Adrenal gland (tissue), 12 donors: ENCODE measurements around the gene ACVRL1. TPM values are rescaled to one million over a fixed set of nuclear protein-coding genes. Genes with fewer than 3 reads are reported as not detected.

Source experiments
- DNase-seq, 7 donors: peaks; one replicate each; pipeline ENCODE4 v3.0.0-alpha.2; 2019 to 2020
- H3K27ac ChIP-seq, 5 donors: fragments of 200-600 bp; sonication (generic) in 4 of 5; 1 replicate in 3 of 5; 2 replicates in 2 of 5; pipeline versions ENCODE4 v1.5.1 to v1.8.0; 2016 to 2020; ENCODE audit warnings: mild to moderate bottlenecking in 1 of 5
- H3K27me3 ChIP-seq: fragments of 200-600 bp; 2 replicates; pipeline ENCODE4 v1.8.0; 2021
- H3K36me3 ChIP-seq, 2 donors: fragments of 200-600 bp; replicated peaks in 1 of 2; 1 replicate in 1 of 2; 2 replicates in 1 of 2; pipeline versions ENCODE4 v1.5.1 to v1.8.0; 2018 to 2022
- H3K4me1 ChIP-seq, 2 donors: fragments of 200-600 bp; replicated peaks in 1 of 2; 1 replicate in 1 of 2; 2 replicates in 1 of 2; pipeline versions ENCODE4 v1.5.1 to v1.8.0; 2018 to 2021
- H3K4me3 ChIP-seq, 4 donors: fragments of 200-600 bp; sonication (generic) in 3 of 4; one replicate each; pipeline ENCODE4 v1.5.1; 2016 to 2018
- H3K9me3 ChIP-seq, 3 donors: fragments of 200-600 bp; sonication (generic) in 1 of 3; replicated peaks in 1 of 3; 1 replicate in 2 of 3; 2 replicates in 1 of 3; pipeline versions ENCODE4 v1.5.1 to v1.8.0; 2016 to 2021
- POLR2A ChIP-seq, 2 donors: fragments of 450-650 bp; IDR thresholded peaks; one replicate each; pipeline ENCODE4 v1.6.1; 2017; ENCODE audit warnings: antibody characterized with exemption in 2 of 2, mild to moderate bottlenecking in 2 of 2, moderate library complexity in 1 of 2
- WGBS, 4 donors: extraction: QIAGEN DNeasy Blood & Tissue Kit in 2 of 4; methylation state at CpG; one replicate each; pipeline versions ENCODE4 v1.1.5 to v1.1.7; 2013 to 2017; 5-methylcytosine and 5-hydroxymethylcytosine counted together
- intact Hi-C, 2 donors: fragments of 100-400 bp; cut with DNase I; formaldehyde crosslinking; loops; one replicate each; pipeline versions ENCODE4 v1.14.1 to v1.15.0; 2022 to 2023
- polyA plus RNA-seq, 3 donors: library from polyadenylated mRNA; stranded (reverse); fragments of 200-250 nt in 2 of 3; fragments of 350-450 nt in 1 of 3; fragmentation: Illumina TruSeq in 1 of 3; extraction: RNeasy Lipid Tissue Mini Kit (QIAGEN cat#74804) in 1 of 3; gene quantifications; one replicate each; pipeline ENCODE4 v1.2.3, GENCODE V29; 2013 to 2014
- total RNA-seq, 9 donors: library from RNA; depleted of rRNA in 4 of 9; stranded (reverse); fragments of >200 nt in 4 of 9; fragments of 120-200 nt in 1 of 9; fragmentation: NEBNext Ultra II Directional in 1 of 9; extraction: Animal tissue kit (Norgen Biotek cat#: 25700) in 1 of 9; gene quantifications; one replicate each; pipeline versions ENCODE4 v1.1.0 to v1.2.4, GENCODE V29; 2013 to 2023
- TF ChIP-seq, protein P1 (sequence below), 6 experiments: fragments of 450-650 bp in 4 of 6; fragments of 200-600 bp in 2 of 6; sonication (generic) in 1 of 6; IDR thresholded peaks; 1 replicate in 5 of 6; 2 replicates in 1 of 6; pipeline versions ENCODE4 v1.5.1 to v1.8.0; 2016 to 2021; ENCODE audit warnings: antibody characterized with exemption in 6 of 6, mild to moderate bottlenecking in 2 of 6, moderate library complexity in 1 of 6
- donor health status: healthy with polysubstance abuse.
- donor health status: Bipolar disorder and iron deficiency.
- donor health status: DM: yes; HTN: yes; CAD: no.
- donor health status: DM: no; HTN: no; CAD: no.
- donor health status: DM: no; HTN: no; CAD: no.
- donor health status: DM: yes; HTN: yes; CAD: no.

ACVRL1 gene
- total and polyA plus RNA-seq, 12 donors = 7.8 to 117 (median 43.7) TPM

DNA sequence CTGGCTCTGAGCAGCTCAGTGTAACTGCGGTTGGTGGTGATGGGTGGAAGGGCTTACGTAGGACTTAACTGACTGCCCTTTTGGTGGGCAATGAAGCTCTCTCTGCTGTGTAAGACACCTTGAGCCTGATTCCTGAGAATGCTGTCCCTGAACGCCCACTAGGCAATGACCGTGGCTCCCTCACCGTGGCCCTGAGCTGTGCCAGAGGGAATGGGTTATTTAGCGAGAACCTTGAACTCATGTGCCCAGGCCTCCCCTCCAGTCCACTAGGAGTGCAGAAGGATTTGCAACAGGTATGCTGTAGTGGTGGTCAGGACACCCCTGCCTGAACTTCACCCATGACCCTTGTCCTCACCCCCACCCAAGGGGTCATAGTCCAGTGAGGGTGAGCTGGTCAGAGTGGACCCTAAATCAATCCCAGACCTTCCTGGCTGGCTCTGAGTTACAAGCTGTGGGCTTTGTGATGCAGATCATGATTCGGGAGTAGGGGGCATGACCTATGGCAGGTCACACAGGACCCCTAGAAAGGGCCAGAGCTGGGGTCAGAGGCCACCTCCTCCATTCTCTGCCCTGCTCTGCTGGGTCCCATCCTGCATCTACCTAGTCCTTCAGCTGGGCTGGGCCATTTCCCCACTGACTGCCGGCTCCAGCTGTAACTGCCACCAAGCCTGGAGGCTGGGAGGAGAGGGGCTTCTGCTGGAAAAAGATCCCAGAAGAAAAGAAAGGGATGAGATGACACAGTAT, 33.9 kb upstream of the ACVRL1 start:
- no peaks in the 10 kb centered on the region for H3K9me3 ChIP-seq
- no peaks in the 10 kb centered on the region for H3K27me3 ChIP-seq
- intact Hi-C loops = loop anchor here in 1 of 2 donors (5.0 kb wide), 1 partner anchor 446 kb away; no protein-coding TSS in a partner anchor

DNA sequence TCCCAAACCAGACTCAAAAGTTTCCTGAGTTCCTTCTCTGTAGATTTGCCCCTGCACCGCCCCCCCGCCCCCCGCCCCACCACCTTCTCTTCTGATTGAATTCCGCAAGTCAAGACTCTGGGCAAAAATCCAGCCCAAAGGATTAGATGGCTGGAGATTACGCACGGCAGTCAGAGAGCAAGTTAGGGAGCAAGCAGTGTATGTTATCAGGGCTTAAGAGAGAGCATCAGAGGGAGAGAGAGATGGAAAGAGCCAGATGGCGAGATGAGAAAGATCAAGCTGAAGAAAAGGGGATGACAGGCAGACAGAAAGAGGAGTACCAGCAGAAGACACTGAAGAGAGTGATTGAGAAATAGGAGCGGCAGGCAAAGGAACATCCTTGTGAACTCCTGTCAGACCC, 33.3 kb upstream of the ACVRL1 start:
- no peak overlapping the region for H3K4me3 ChIP-seq
- TF ChIP-seq, protein P1, sequence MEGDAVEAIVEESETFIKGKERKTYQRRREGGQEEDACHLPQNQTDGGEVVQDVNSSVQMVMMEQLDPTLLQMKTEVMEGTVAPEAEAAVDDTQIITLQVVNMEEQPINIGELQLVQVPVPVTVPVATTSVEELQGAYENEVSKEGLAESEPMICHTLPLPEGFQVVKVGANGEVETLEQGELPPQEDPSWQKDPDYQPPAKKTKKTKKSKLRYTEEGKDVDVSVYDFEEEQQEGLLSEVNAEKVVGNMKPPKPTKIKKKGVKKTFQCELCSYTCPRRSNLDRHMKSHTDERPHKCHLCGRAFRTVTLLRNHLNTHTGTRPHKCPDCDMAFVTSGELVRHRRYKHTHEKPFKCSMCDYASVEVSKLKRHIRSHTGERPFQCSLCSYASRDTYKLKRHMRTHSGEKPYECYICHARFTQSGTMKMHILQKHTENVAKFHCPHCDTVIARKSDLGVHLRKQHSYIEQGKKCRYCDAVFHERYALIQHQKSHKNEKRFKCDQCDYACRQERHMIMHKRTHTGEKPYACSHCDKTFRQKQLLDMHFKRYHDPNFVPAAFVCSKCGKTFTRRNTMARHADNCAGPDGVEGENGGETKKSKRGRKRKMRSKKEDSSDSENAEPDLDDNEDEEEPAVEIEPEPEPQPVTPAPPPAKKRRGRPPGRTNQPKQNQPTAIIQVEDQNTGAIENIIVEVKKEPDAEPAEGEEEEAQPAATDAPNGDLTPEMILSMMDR (IDR thresholded peaks at IDR 0.05) = no peak
- TF ChIP-seq POLR2A (IDR thresholded peaks at IDR 0.05) = no peak
- no peaks in the 10 kb centered on the region for H3K9me3 ChIP-seq
- H3K27me3 ChIP-seq = no peaks in the 10 kb centered on the region
- intact Hi-C loops = loop anchor here in 1 of 2 donors (5.0 kb wide), 1 partner anchor 447 kb away; no protein-coding TSS in a partner anchor
- H3K36me3 ChIP-seq = no peaks in the 10 kb centered on the region
- no peak for DNase-seq
- H3K27ac ChIP-seq = no peak overlapping the region
- peaks cover 4 to 6% of the 10 kb centered on the region in 2 donors for H3K4me1 ChIP-seq
- 60 to 82% (median 65%) methylated on average over 8 of the region's 8 CpGs for WGBS, 4 donors

More for the DNA sequence above, 33.9 kb upstream of the ACVRL1 start:
- TF ChIP-seq, protein P1 (IDR thresholded peaks at IDR 0.05) = no peak
- TF ChIP-seq POLR2A (IDR thresholded peaks at IDR 0.05) = no peak
- Histone ChIP-seq H3K4me3 (no peak overlapping the region), H3K4me1 (peaks cover 6% of the 10 kb centered on the region in 2 donors), H3K27ac (no peak overlapping the region), H3K36me3 (no peaks in the 10 kb centered on the region)
- 69 to 77% (median 76%) methylated on average over 5 to 8 of the region's 8 CpGs for WGBS, 4 donors
- no peak for DNase-seq

DNA sequence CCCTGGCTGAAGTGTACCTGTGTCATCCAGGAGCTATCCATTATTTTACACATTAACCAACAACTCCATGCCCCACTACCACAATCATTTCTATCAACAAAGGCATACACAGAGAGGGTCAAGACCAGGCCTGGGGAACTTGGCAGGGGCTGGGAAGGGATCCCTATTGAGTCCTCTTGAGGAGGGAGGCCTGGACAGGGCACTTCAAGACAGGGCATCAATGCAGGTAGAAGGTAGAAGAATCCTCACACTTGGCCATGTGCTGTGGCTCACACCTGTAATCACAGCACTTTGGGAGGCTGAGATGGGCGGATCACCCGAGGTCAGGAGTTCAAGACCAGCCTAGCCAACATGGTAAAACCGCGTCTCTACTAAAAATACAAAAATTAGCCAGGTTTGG, 32.8 kb upstream of the ACVRL1 start:
- DNase-seq = no peak
- Histone ChIP-seq H3K27me3 (no peaks in the 10 kb centered on the region), H3K4me3 (no peak overlapping the region), H3K27ac (no peak overlapping the region), H3K9me3 (no peaks in the 10 kb centered on the region), H3K36me3 (no peaks in the 10 kb centered on the region), H3K4me1 (peaks cover 0 to 1% of the 10 kb centered on the region in 2 donors)
- intact Hi-C loops = loop anchor here in 1 of 2 donors (5.0 kb wide), 1 partner anchor 447 kb away; no protein-coding TSS in a partner anchor
- 80 to 92% (median 86%) methylated on average over 4 of the region's 4 CpGs for WGBS, 4 donors
- TF ChIP-seq POLR2A (IDR thresholded peaks at IDR 0.05) = no peak
- TF ChIP-seq, protein P1 (IDR thresholded peaks at IDR 0.05) = no peak

DNA sequence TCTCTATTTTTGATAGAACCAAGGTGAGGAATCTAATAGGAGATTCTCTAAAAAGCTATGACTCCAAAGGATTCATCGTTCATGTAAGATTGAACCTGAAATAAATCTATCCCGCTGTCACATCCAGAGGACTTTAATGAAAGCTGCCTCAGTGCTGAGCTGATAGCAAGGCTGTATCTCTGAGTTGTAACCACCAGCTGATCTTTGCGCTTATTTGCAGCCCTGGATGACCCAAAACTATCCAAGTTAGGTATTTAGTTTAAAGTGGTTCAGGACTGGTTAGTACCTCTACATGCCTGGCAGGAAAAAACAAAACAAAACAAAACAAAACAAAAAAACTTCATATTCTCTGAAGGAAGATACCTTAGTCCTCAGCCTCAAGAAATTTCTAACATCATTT, 28.2 kb upstream of the ACVRL1 start:
- Histone ChIP-seq H3K36me3 (no peaks in the 10 kb centered on the region), H3K4me3 (no peak overlapping the region), H3K9me3 (no peaks in the 10 kb centered on the region), H3K27ac (no peak overlapping the region), H3K4me1 (no peaks in the 10 kb centered on the region), H3K27me3 (no peaks in the 10 kb centered on the region)
- DNase-seq = no peak
- WGBS, 4 donors = 76 to 80% (median 79%) methylated on average over 3 of the region's 3 CpGs
- TF ChIP-seq, protein P1 (IDR thresholded peaks at IDR 0.05) = no peak
- no peak for TF ChIP-seq POLR2A (IDR thresholded peaks at IDR 0.05)
- intact Hi-C loops = no loop called here
